ENCODE data around the gene GALNT17.

GRCh38 chr7:71598553-71598952 is 466.6 kb downstream of the GALNT17 start:
- TF ChIP-seq, protein P1, sequence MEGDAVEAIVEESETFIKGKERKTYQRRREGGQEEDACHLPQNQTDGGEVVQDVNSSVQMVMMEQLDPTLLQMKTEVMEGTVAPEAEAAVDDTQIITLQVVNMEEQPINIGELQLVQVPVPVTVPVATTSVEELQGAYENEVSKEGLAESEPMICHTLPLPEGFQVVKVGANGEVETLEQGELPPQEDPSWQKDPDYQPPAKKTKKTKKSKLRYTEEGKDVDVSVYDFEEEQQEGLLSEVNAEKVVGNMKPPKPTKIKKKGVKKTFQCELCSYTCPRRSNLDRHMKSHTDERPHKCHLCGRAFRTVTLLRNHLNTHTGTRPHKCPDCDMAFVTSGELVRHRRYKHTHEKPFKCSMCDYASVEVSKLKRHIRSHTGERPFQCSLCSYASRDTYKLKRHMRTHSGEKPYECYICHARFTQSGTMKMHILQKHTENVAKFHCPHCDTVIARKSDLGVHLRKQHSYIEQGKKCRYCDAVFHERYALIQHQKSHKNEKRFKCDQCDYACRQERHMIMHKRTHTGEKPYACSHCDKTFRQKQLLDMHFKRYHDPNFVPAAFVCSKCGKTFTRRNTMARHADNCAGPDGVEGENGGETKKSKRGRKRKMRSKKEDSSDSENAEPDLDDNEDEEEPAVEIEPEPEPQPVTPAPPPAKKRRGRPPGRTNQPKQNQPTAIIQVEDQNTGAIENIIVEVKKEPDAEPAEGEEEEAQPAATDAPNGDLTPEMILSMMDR (IDR thresholded peaks at IDR 0.05) = no peak
- TF ChIP-seq POLR2A (IDR thresholded peaks at IDR 0.05) = no peak

All from uterus (tissue), 2 donors.